Panc1 (cell line): ENCODE measurements around the gene PCCA. TPM values are rescaled to one million over a fixed set of nuclear protein-coding genes. Genes with fewer than 3 reads are reported as not detected.

Source experiments
- ATAC-seq: fragments of 200-7000 bp; cut with Tn5 transposase; 2 replicates; pipeline ENCODE4 v1.9.1; 2020; ENCODE audit warnings: mild to moderate bottlenecking, moderate library complexity
- BruUV-seq: library from RNA; stranded (reverse); fragments of 400-500 nt; replicated peaks from 2 replicates; lab custom pipeline; 2021; lab: Mats Ljungman, UMichigan
- CTCF ChIA-PET: fragments of 300-600 bp; sonication (Branson Sonifier 250); formaldehyde crosslinking; loops from one replicate; lab custom pipeline; 2022; ENCODE audit warnings: antibody characterized with exemption; lab: Charles Lee
- POLR2A ChIA-PET: fragments of 300-600 bp; sonication (Branson Sonifier 250); formaldehyde crosslinking; loops from one replicate; lab custom pipeline; 2022; ENCODE audit warnings: antibody characterized with exemption; lab: Charles Lee
- DNase-seq: peaks from one replicate; pipeline ENCODE4 v3.0.0-alpha.2; 2010; ENCODE audit warnings: low read depth, low spot score
- H3K27ac ChIP-seq: 2 replicates; pipeline ENCODE4 v1.5.1; 2011; ENCODE audit warnings: mild to moderate bottlenecking, low read length, inconsistent platforms
- H3K27me3 ChIP-seq: fragments of 200-500 bp; sonication (Bioruptor generic); 2 replicates; pipeline ENCODE4 v1.6.0; 2014; ENCODE audit warnings: low read length, inconsistent platforms; ENCODE audit not compliant: control insufficient read depth, insufficient read depth
- H3K36me3 ChIP-seq: fragments of 200-500 bp; sonication (Bioruptor generic); 2 replicates; pipeline ENCODE4 v1.5.1; 2014; ENCODE audit warnings: inconsistent platforms, mild to moderate bottlenecking, low read length, moderate library complexity; ENCODE audit not compliant: control insufficient read depth, insufficient read depth
- H3K4me1 ChIP-seq: 2 replicates; pipeline ENCODE4 v1.5.1; 2011; ENCODE audit warnings: inconsistent platforms, mild to moderate bottlenecking, low read length, moderate library complexity; ENCODE audit not compliant: control insufficient read depth, insufficient read depth
- H3K4me3 ChIP-seq, 2 experiments: 2 replicates each; pipeline ENCODE4 v1.5.1; 2011 to 2012; ENCODE audit warnings: low read depth in 2 of 2, low read length in 2 of 2, mild to moderate bottlenecking in 2 of 2, inconsistent platforms in 1 of 2, moderate library complexity in 1 of 2
- H3K9me3 ChIP-seq: fragments of 200-500 bp; sonication (Bioruptor generic); 2 replicates; pipeline ENCODE4 v1.5.1; 2014; ENCODE audit warnings: low read depth, mild to moderate bottlenecking, inconsistent platforms, low read length, moderate library complexity; ENCODE audit not compliant: control insufficient read depth, insufficient read depth
- CTCF ChIP-seq: fragments of 450-650 bp; IDR thresholded peaks from 2 replicates; pipeline ENCODE4 v1.5.1; 2017; ENCODE audit warnings: mild to moderate bottlenecking
- POLR2AphosphoS5 ChIP-seq: IDR thresholded peaks from 2 replicates; pipeline ENCODE4 v1.6.1; 2012; ENCODE audit warnings: mild to moderate bottlenecking, low read depth, low read length, moderate library complexity
- REST ChIP-seq, 2 experiments: IDR thresholded peaks; 2 replicates each; pipeline ENCODE4 v1.6.1; 2011 to 2012; ENCODE audit warnings: low read depth in 2 of 2, control low read depth in 1 of 2, low read length in 1 of 2, mild to moderate bottlenecking in 1 of 2, moderate library complexity in 1 of 2; ENCODE audit not compliant: insufficient read depth in 1 of 2
- SIN3A ChIP-seq: IDR thresholded peaks from 2 replicates; pipeline ENCODE4 v1.6.1; 2012; ENCODE audit warnings: low read depth, mild to moderate bottlenecking, low read length, moderate library complexity, borderline replicate concordance; ENCODE audit not compliant: insufficient read depth
- TCF7L2 ChIP-seq: IDR thresholded peaks from 2 replicates; pipeline ENCODE4 v1.6.1; 2011; ENCODE audit warnings: mild to moderate bottlenecking, low read depth, low read length, inconsistent platforms
- in situ Hi-C: cut with HindIII; loops from 2 replicates; pipeline ENCODE4 v1.10.0; 2016; ENCODE audit warnings: low sequenced_read_pairs, low pct_unique_long_range_greater_than_20kb
- intact Hi-C: fragments of 100-400 bp; cut with micrococcal nuclease; formaldehyde crosslinking; loops from one replicate; pipeline ENCODE4 v1.10.0; 2022; ENCODE audit not compliant: unreplicated experiment
- total RNA-seq: library from RNA; stranded (reverse); gene quantifications from one replicate; pipeline ENCODE4 v1.2.1, GENCODE V29; 2021; ENCODE audit not compliant: unreplicated experiment

Gene PCCA
- total RNA-seq, 1 experiment from 2014 or later, result 14.7 TPM

GRCh38 chr13:100179276-100179675, 90.4 kb downstream of the PCCA start:
- TF ChIP-seq SIN3A (no peak), CTCF (no peak), POLR2AphosphoS5 (no peak), TCF7L2 (no peak), REST (IDR thresholded peaks at IDR 0.05; ENCODE audit: insufficient read depth in 1 of 2, low read depth in 2 of 2, low read length in 1 of 2) (no peak)
- CTCF ChIA-PET, result no interaction called here
- intact Hi-C loops (no loop called here), in situ Hi-C loops (no loop called here)
- no TSS peak for BruUV-seq
- Histone ChIP-seq H3K4me1 (no peaks in the 10 kb centered on the region), H3K4me3 (no peak overlapping the region), H3K9me3 (no peaks in the 10 kb centered on the region), H3K36me3 (no peaks in the 10 kb centered on the region), H3K27me3 (no peaks in the 10 kb centered on the region), H3K27ac (no peak overlapping the region)
- ATAC-seq, result no peak
- POLR2A ChIA-PET, result no interaction called here
- DNase-seq, result no peak

GRCh38 chr13:100182900-100183490, 94.1 kb downstream of the PCCA start:
- Histone ChIP-seq H3K27me3 (no peaks in the 10 kb centered on the region), H3K27ac (no peak overlapping the region), H3K4me3 (no peak overlapping the region), H3K4me1 (no peaks in the 10 kb centered on the region), H3K36me3 (no peaks in the 10 kb centered on the region), H3K9me3 (no peaks in the 10 kb centered on the region)
- no peak for ATAC-seq
- TF ChIP-seq TCF7L2 (no peak), SIN3A (no peak), POLR2AphosphoS5 (no peak), CTCF (no peak), REST (IDR thresholded peaks at IDR 0.05; ENCODE audit: insufficient read depth in 1 of 2, low read depth in 2 of 2, low read length in 1 of 2) (no peak)
- BruUV-seq, result no TSS peak
- no peak for DNase-seq
- intact Hi-C loops, result no loop called here
- ChIA-PET CTCF (no interaction called here), POLR2A (no interaction called here)
- in situ Hi-C loops, result no loop called here
